Mesenchymal stem cell (in vitro differentiated cells and primary cell): ENCODE measurements around the gene DSCAM.

ENCODE experiments used
- DNase-seq: peaks from one replicate; pipeline ENCODE4 v3.0.0-alpha.2; 2013
- H2AFZ ChIP-seq: one replicate; pipeline ENCODE4 v1.6.1; 2013; ENCODE audit warnings: low read depth, mild to moderate bottlenecking, control low read depth, inconsistent platforms, low read length, moderate library complexity
- H2AK5ac ChIP-seq: 2 replicates; pipeline ENCODE4 v1.6.1; 2013; ENCODE audit warnings: low read length, moderate library complexity, mild to moderate bottlenecking, inconsistent platforms; ENCODE audit not compliant: severe bottlenecking
- H2BK120ac ChIP-seq: one replicate; pipeline ENCODE4 v1.6.1; 2013; ENCODE audit warnings: low read depth, mild to moderate bottlenecking, inconsistent platforms, low read length, moderate library complexity
- H2BK12ac ChIP-seq, 2 experiments: one replicate each; pipeline ENCODE4 v1.6.1; 2013; ENCODE audit warnings: inconsistent platforms in 2 of 2, low read length in 2 of 2, mild to moderate bottlenecking in 2 of 2, moderate library complexity in 2 of 2, control low read depth in 1 of 2
- H2BK15ac ChIP-seq: one replicate; pipeline ENCODE4 v1.6.1; 2013; ENCODE audit warnings: mild to moderate bottlenecking, low read depth, inconsistent platforms; ENCODE audit not compliant: poor library complexity, severe bottlenecking
- H2BK5ac ChIP-seq: 2 replicates; pipeline ENCODE4 v1.6.1; 2013; ENCODE audit warnings: low read depth, mild to moderate bottlenecking, low read length, control low read depth, inconsistent platforms; ENCODE audit not compliant: poor library complexity, severe bottlenecking
- H3K14ac ChIP-seq, 2 experiments: one replicate each; pipeline ENCODE4 v1.6.1; 2013; ENCODE audit warnings: inconsistent platforms in 2 of 2, low read length in 2 of 2, control low read depth in 1 of 2, mild to moderate bottlenecking in 1 of 2, moderate library complexity in 1 of 2
- H3K18ac ChIP-seq, 2 experiments: one replicate each; pipeline ENCODE4 v1.6.1; 2013; ENCODE audit warnings: inconsistent platforms in 2 of 2, low read length in 2 of 2, control low read depth in 1 of 2, low read depth in 1 of 2, mild to moderate bottlenecking in 1 of 2
- H3K23ac ChIP-seq, 2 experiments: one replicate each; pipeline ENCODE4 v1.6.1; 2013; ENCODE audit warnings: inconsistent platforms in 2 of 2, low read length in 2 of 2, mild to moderate bottlenecking in 2 of 2, moderate library complexity in 2 of 2, control low read depth in 1 of 2
- H3K27ac ChIP-seq: 2 replicates; pipeline ENCODE4 v1.5.1; 2013; ENCODE audit warnings: mild to moderate bottlenecking, moderate library complexity, low read length, control low read depth, inconsistent platforms; ENCODE audit not compliant: poor library complexity, severe bottlenecking
- H3K27me3 ChIP-seq, 2 experiments: 2 replicates each; pipeline versions ENCODE4 v1.6.1 to v1.7.0; 2013; ENCODE audit warnings: low read length in 2 of 2, mild to moderate bottlenecking in 2 of 2, moderate library complexity in 2 of 2, control low read depth in 1 of 2, inconsistent platforms in 1 of 2; ENCODE audit not compliant: control insufficient read depth in 1 of 2, insufficient read depth in 1 of 2
- H3K36me3 ChIP-seq, 2 experiments: 2 replicates each; pipeline versions ENCODE4 v1.6.1 to v1.7.0; 2013; ENCODE audit warnings: low read length in 2 of 2, control low read depth in 1 of 2, inconsistent platforms in 1 of 2, low read depth in 1 of 2, mild to moderate bottlenecking in 1 of 2; ENCODE audit not compliant: insufficient read depth in 2 of 2, control insufficient read depth in 1 of 2
- H3K4ac ChIP-seq, 2 experiments: one replicate each; pipeline ENCODE4 v1.6.1; 2013; ENCODE audit warnings: inconsistent platforms in 2 of 2, low read length in 2 of 2, mild to moderate bottlenecking in 2 of 2, moderate library complexity in 2 of 2, control low read depth in 1 of 2, low read depth in 1 of 2
- H3K4me1 ChIP-seq: 2 replicates; pipeline ENCODE4 v1.6.1; 2013; ENCODE audit warnings: low read depth, low read length, control low read depth; ENCODE audit not compliant: control insufficient read depth, insufficient read depth
- H3K4me2 ChIP-seq: 2 replicates; pipeline ENCODE4 v1.6.1; 2013; ENCODE audit warnings: low read length, mild to moderate bottlenecking, inconsistent platforms; ENCODE audit not compliant: poor library complexity, severe bottlenecking
- H3K4me3 ChIP-seq, 2 experiments: 2 replicates each; pipeline versions ENCODE4 v1.5.1 to v1.7.0; 2013; ENCODE audit warnings: low read length in 2 of 2, mild to moderate bottlenecking in 2 of 2, control low read depth in 1 of 2, low read depth in 1 of 2; ENCODE audit not compliant: insufficient read depth in 1 of 2
- H3K79me1 ChIP-seq: replicated peaks from 2 replicates; pipeline ENCODE4 v1.6.1; 2013; ENCODE audit warnings: mild to moderate bottlenecking, control low read depth, low read length, inconsistent platforms; ENCODE audit not compliant: poor library complexity, severe bottlenecking
- H3K9ac ChIP-seq: 2 replicates; pipeline ENCODE4 v1.7.0; 2013; ENCODE audit warnings: mild to moderate bottlenecking, low read length, moderate library complexity
- H3K9me3 ChIP-seq: 2 replicates; pipeline ENCODE4 v1.7.0; 2013; ENCODE audit warnings: mild to moderate bottlenecking, low read length; ENCODE audit not compliant: control insufficient read depth
- H4K8ac ChIP-seq: one replicate; pipeline ENCODE4 v1.6.1; 2013; ENCODE audit warnings: inconsistent platforms, mild to moderate bottlenecking, low read length, moderate library complexity
- H4K91ac ChIP-seq: one replicate; pipeline ENCODE4 v1.6.1; 2013; ENCODE audit warnings: mild to moderate bottlenecking, low read length, inconsistent platforms
- WGBS: methylation state at CpG from one replicate; pipeline ENCODE4 v1.1.7; 2013; ENCODE audit warnings: mixed read lengths; 5-methylcytosine and 5-hydroxymethylcytosine counted together

The DSCAM gene

DNA sequence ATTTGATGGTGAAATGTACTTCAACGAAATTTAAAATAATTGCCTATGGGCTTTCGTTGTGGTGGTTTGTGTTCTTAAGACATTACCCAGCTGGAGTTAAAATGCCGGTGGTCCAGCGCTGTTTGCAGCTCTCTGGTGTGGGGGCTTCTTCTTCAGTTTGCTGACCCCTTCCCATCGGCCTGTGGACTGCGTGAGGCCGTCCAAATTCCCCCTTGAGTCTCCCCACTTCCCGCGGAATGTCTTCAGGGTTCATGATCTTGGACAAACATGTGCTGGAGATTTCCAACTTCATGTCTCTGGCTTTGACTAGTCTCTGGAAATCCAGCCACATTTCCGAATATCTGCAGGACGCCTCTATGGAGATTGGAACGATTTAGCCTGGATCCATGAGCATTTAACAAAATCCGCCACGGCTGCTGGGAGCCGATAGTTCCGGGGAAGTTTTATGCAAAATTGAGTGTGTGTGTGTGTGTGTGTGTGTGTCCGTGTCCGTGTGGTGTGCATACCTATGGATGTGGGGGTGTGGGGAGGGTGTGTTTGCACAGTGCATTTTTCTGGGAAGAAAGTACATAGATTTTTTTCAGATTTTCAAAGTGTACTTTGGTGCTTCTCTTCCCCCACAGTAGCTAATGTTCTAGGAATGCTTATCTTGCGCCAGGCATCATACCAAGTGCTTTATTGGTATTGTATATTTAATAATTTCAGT is 862.5 kb downstream of the DSCAM start:
- Histone ChIP-seq H3K4ac (no peak overlapping the region), H3K79me1 (no peaks in the 10 kb centered on the region), H3K9me3 (no peaks in the 10 kb centered on the region), H2AK5ac (no peak overlapping the region), H3K4me3 (no peak overlapping the region), H3K14ac (no peak overlapping the region), H2BK12ac (no peak overlapping the region), H3K27ac (no peak overlapping the region), H2BK120ac (no peak overlapping the region), H3K18ac (no peak overlapping the region), H4K8ac (no peak overlapping the region), H3K4me2 (no peak overlapping the region), H2AFZ (no peak overlapping the region), H2BK5ac (no peak overlapping the region), H2BK15ac (no peak overlapping the region), H3K4me1 (no peaks in the 10 kb centered on the region), H3K27me3 (no peaks in the 10 kb centered on the region), H3K23ac (no peak overlapping the region), H3K36me3 (no peaks in the 10 kb centered on the region), H3K9ac (no peak overlapping the region), H4K91ac (no peak overlapping the region)
- no peak for DNase-seq
- 84% methylated on average over 18 of the region's 19 CpGs for WGBS

DNA sequence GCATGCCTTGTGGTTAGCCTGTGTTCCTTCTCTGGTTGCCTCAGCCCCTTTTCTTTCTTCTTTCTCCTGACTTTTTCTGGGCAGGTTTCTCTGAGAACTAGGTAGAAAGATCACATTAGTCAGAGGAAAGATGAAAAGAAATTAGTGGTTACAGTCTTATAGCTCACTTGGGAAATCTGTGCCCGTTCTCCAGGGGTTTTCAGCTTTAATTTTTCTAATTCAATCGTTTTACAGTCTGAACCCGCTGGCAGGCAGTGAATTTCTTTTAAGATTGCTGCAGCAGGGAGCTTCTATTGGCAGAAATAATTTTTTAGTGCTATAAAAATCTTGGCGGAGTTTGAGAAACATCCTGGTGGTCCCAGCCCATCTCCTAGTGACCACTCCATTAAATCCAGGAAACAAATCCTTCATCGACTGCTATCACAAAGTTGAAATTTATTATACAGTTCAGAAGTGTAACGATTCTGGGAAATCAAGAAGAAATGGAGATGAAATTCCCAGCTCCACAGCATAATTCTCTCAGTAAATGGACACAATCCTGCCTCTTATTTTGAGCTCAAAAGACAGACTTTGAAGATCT is 866.6 kb downstream of the DSCAM start:
- no peak overlapping the region for H3K4me2 ChIP-seq
- H2AFZ ChIP-seq, result no peak overlapping the region
- H2BK120ac ChIP-seq, result no peak overlapping the region
- H3K79me1 ChIP-seq, result no peaks in the 10 kb centered on the region
- no peak overlapping the region for H2BK12ac ChIP-seq
- no peak overlapping the region for H3K4me3 ChIP-seq
- H3K14ac ChIP-seq, result no peak overlapping the region
- H2BK5ac ChIP-seq, result no peak overlapping the region
- no peak overlapping the region for H3K27ac ChIP-seq
- no peak overlapping the region for H2BK15ac ChIP-seq
- no peak overlapping the region for H2AK5ac ChIP-seq
- H3K4ac ChIP-seq, result no peak overlapping the region
- no peak for DNase-seq
- no peaks in the 10 kb centered on the region for H3K27me3 ChIP-seq
- no peaks in the 10 kb centered on the region for H3K36me3 ChIP-seq
- H4K8ac ChIP-seq, result no peak overlapping the region
- H3K9ac ChIP-seq, result no peak overlapping the region
- H3K9me3 ChIP-seq, result no peaks in the 10 kb centered on the region
- H3K18ac ChIP-seq, result no peak overlapping the region
- H3K23ac ChIP-seq, result no peak overlapping the region
- no peaks in the 10 kb centered on the region for H3K4me1 ChIP-seq
- WGBS, result 25% methylated on average over 1 of the region's 6 CpGs
- no peak overlapping the region for H4K91ac ChIP-seq

DNA sequence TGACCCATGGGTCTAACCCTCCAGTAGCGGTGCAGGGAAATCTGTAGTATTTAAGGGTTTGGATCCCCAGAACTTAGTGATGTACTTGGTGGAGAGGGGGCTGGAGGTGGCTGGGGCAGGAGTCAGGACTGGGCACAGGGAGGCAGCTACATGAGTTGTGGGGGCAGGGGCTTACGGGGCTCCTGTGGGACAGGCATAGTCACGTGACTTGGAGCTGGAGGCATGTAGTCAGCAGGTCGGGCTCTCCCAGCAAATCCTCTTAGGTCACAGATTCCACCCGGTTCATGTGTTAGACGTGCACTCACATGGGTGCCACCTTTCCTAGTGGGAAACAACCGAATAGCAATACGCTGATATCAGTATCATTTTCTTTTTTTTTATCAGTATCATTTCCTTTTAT is 867.6 kb downstream of the DSCAM start:
- no peak overlapping the region for H3K27ac ChIP-seq
- H2BK5ac ChIP-seq, result no peak overlapping the region
- H3K27me3 ChIP-seq, result no peaks in the 10 kb centered on the region
- no peaks in the 10 kb centered on the region for H3K36me3 ChIP-seq
- H3K9ac ChIP-seq, result no peak overlapping the region
- no peak overlapping the region for H2BK120ac ChIP-seq
- H3K4me2 ChIP-seq, result no peak overlapping the region
- no peak overlapping the region for H2AK5ac ChIP-seq
- no peak overlapping the region for H4K8ac ChIP-seq
- H2BK12ac ChIP-seq, result no peak overlapping the region
- H3K79me1 ChIP-seq, result no peaks in the 10 kb centered on the region
- no peak overlapping the region for H2AFZ ChIP-seq
- no peaks in the 10 kb centered on the region for H3K9me3 ChIP-seq
- WGBS, result 61% methylated on average over 5 of the region's 8 CpGs
- no peak overlapping the region for H3K4ac ChIP-seq
- DNase-seq, result no peak
- no peaks in the 10 kb centered on the region for H3K4me1 ChIP-seq
- H3K23ac ChIP-seq, result no peak overlapping the region
- no peak overlapping the region for H3K18ac ChIP-seq
- H4K91ac ChIP-seq, result no peak overlapping the region
- no peak overlapping the region for H2BK15ac ChIP-seq
- no peak overlapping the region for H3K14ac ChIP-seq
- no peak overlapping the region for H3K4me3 ChIP-seq

GRCh38 chr21:39976800-39977199 is 870.2 kb downstream of the DSCAM start:
- no peak overlapping the region for H3K27ac ChIP-seq
- no peak overlapping the region for H3K18ac ChIP-seq
- no peaks in the 10 kb centered on the region for H3K36me3 ChIP-seq
- no peaks in the 10 kb centered on the region for H3K79me1 ChIP-seq
- H3K9me3 ChIP-seq, result no peaks in the 10 kb centered on the region
- no peak overlapping the region for H2AK5ac ChIP-seq
- H2AFZ ChIP-seq, result no peak overlapping the region
- H3K4me2 ChIP-seq, result no peak overlapping the region
- no peak overlapping the region for H4K8ac ChIP-seq
- H2BK12ac ChIP-seq, result no peak overlapping the region
- WGBS, result 62% methylated on average over 3 of the region's 5 CpGs
- no peaks in the 10 kb centered on the region for H3K27me3 ChIP-seq
- H3K14ac ChIP-seq, result no peak overlapping the region
- no peak overlapping the region for H3K4ac ChIP-seq
- H3K4me1 ChIP-seq, result no peaks in the 10 kb centered on the region
- H4K91ac ChIP-seq, result no peak overlapping the region
- DNase-seq, result no peak
- no peak overlapping the region for H3K23ac ChIP-seq
- no peak overlapping the region for H2BK15ac ChIP-seq
- H3K9ac ChIP-seq, result no peak overlapping the region
- H2BK5ac ChIP-seq, result no peak overlapping the region
- H3K4me3 ChIP-seq, result no peak overlapping the region
- no peak overlapping the region for H2BK120ac ChIP-seq
